Fibroblast of lung (primary cell): ENCODE measurements around the gene TMEM63C.

Experiments
- EZH2 ChIP-seq: IDR thresholded peaks from 2 replicates; pipeline ENCODE4 v1.5.1; 2012; ENCODE audit warnings: low read length, control low read depth, mild to moderate bottlenecking; ENCODE audit errors: missing control alignments
- TF ChIP-seq, protein P1 (sequence below), 2 donors: IDR thresholded peaks in 1 of 2; conservative IDR thresholded peaks in 1 of 2; 1 replicate in 1 of 2; 2 replicates in 1 of 2; pipeline ENCODE4 v1.5.1; 2011 to 2012; ENCODE audit warnings: low read length in 2 of 2, control low read depth in 1 of 2, inconsistent platforms in 1 of 2, low read depth in 1 of 2, mild to moderate bottlenecking in 1 of 2

DNA sequence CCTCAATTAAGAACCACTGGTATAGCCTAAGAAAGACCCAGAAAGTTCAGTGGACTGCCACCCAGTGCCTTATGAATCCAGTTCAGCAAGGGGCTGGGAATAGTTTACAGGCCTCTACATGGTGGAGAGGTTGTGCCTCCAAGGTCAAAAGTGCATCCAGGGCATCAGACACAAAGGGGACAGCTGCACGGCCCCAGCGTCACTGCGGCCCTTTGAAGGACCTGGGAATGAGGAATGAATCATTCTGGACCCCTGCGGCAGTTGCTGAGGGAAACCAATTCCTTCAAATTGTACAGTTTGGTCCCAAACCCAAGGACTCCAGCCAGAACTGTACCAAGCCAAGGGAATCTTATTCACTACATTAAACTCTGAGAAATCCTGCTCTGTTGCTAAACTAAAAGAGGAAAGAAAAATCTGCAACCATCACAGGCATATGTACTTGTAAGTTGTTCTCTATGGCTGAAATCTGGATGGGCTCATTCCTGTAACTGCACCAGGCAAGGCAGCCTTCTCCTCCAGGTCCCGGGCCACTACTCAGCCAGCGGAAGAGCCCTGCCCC is 100.3 kb downstream of the TMEM63C start:
- TF ChIP-seq, protein P1, sequence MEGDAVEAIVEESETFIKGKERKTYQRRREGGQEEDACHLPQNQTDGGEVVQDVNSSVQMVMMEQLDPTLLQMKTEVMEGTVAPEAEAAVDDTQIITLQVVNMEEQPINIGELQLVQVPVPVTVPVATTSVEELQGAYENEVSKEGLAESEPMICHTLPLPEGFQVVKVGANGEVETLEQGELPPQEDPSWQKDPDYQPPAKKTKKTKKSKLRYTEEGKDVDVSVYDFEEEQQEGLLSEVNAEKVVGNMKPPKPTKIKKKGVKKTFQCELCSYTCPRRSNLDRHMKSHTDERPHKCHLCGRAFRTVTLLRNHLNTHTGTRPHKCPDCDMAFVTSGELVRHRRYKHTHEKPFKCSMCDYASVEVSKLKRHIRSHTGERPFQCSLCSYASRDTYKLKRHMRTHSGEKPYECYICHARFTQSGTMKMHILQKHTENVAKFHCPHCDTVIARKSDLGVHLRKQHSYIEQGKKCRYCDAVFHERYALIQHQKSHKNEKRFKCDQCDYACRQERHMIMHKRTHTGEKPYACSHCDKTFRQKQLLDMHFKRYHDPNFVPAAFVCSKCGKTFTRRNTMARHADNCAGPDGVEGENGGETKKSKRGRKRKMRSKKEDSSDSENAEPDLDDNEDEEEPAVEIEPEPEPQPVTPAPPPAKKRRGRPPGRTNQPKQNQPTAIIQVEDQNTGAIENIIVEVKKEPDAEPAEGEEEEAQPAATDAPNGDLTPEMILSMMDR (conservative IDR thresholded peaks at IDR 0.05 in 1 of 2, IDR thresholded peaks at IDR 0.05 in 1 of 2; ENCODE audit: low read depth in 1 of 2, low read length in 2 of 2): no peak
- TF ChIP-seq EZH2: no peak
